ENCODE results near the gene CLTA. TPM values are rescaled to one million over a fixed set of nuclear protein-coding genes. Genes with fewer than 3 reads are reported as not detected.
A peak's percentile ranks its signal among the peaks of the same experiment; 100 is the strongest.

CLTA gene
- total RNA-seq, 1 experiment from 2014 or later, result 646 TPM

DNA sequence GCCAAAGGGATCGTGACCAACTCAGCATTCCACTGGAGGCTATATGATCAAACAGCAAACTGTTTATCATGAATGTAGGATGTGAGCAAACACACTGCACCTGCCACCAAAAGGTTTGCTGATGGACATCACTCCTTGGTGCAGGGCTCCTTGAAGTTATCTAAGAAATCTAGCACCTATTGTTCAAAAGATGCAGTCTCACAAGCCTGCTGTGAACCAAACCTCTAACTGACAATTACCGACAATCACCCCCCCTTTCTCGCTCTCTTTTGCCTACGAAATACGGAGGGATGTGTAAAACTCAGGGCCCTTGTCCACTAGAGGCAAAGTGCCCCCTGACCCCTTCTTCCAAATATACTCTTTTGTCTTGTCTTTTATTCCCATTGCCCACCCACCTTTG, 2.5 kb upstream of the CLTA start:
- DNase-seq (ENCODE audit: low spot score), result no peak

GRCh38 chr9:36189976-36190375, 745 bp upstream of the CLTA start:
- DNase-seq (ENCODE audit: low spot score), result peak; percentile 24

DNA sequence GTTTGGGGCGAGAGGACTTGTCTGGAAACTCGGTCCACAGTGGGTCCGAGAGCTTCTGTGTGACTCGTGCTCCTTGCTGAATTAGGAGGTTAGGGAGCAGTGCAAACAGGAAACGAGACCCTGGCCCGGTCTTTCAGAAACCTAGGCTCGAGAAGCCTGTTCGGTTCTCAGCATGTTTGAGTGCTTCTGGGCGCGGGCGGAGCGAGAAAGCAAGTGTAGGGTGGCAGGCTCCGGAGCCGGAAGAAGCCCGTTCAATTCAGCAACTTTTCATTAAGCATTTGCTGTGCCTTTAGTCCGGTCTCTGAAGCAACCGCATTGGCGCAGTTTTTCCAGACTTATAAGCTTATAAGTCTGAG, 547 bp downstream of the CLTA start:
- peak; percentile 23 for DNase-seq (ENCODE audit: low spot score)

DNA sequence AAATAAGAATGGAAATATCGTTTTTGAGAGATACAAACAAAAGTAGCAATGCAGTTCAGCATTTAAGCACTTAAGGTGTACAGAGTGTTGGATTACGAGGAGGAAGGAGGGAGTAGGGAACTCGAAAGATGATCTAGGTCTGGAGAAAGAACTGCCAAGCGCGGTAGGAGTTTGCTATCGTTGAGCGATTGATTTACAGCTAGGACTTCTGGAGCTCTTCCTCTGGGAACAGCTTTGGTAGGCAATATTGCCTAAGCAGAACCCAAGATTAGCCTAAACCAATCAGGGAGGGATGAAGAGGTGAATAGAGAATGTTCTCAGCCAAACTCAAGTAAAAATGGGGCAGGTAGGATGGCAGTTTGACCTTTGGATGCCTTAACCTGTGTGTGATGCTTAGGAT, 965 bp downstream of the CLTA start:
- DNase-seq (ENCODE audit: low spot score), result no peak

DNA sequence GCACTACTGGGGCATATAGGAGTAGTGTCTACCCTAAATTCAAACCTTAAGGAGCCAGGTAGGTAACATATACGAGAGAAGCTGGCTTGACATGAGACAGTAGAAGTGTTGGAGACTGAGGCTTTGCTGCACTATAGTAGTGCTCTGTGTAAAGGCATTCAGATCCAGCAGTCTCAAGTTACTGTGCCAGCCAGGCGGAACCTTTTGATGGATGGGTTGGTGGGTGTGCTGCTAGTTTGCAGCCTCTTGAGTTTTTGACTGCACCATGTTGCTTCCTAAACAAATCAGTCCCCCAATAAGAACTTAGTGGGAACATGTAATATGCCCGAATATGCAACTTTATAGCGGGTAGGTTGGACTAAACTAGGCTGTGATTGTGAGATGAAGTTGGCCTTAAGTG, 1.5 kb downstream of the CLTA start:
- DNase-seq (ENCODE audit: low spot score), result no peak

- DNase-seq (ENCODE audit: low spot score), result no peak
Observed at GRCh38 chr9:36193023-36193422, 2.3 kb downstream of the CLTA start.

DNA sequence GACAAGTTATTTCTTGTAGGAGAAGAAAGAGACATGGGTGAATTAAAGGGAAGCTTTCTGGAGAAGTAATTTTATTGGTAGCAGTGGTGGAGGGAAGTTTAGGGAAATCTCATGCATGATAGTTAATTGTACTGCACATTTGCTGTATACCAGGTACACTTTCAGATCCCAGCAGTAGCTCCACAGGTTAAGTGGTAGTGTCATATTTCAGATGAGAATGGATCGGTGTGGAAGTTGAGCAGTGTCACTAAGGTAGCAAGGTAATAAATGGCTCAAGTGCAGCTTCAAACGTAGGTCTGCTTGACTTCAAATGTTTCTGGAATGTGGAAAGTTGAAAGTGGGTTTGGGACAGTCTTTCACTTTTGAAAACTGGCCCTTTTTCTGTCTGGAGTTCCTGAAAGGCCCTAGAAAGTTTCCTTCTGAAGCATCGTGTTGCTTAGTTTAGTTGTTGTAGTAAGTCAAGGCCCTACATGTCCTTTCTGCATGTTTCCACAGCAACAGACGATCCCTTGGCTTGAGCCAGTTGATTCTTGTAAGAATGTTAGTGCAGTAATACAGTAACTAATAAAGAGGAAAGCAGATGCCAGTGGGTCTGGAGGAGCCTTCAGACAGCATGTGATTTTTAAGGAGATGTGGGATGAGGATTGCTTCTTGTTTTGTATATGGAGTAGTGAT, 3.7 kb downstream of the CLTA start:
- no peak for DNase-seq (ENCODE audit: low spot score)

DNA sequence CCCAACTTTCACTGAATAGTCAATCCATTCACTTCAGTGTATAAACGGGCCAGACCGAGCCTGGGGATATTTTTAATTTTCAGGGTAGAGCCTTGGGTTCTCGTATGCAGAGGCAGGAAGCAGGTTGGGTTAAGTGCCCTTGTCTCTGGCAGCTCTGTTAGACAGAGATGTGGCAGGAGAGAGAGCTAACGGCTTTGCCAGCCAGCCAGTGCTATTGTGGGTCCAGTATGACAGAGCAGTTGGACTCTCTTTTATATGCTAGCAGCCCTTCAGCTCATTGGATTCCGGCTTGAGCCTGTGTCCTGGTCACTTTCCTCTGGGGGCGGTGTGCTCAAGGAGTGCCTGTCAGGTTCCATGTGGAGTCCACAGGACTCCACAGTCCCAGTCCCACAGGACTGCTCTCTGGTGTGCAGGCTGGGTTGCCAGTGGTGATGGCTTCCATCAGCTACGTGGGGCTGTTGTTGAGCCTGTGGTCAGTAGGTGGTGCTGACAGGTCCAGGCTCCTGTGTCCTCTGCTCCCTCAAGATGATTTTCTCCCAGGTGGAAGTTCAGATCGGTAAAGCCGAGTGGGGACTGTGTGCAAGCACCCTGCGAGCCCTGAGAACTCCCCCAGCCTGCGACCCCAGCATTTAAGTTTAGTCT, 14.3 kb downstream of the CLTA start:
- no peak for DNase-seq (ENCODE audit: low spot score)

DNA sequence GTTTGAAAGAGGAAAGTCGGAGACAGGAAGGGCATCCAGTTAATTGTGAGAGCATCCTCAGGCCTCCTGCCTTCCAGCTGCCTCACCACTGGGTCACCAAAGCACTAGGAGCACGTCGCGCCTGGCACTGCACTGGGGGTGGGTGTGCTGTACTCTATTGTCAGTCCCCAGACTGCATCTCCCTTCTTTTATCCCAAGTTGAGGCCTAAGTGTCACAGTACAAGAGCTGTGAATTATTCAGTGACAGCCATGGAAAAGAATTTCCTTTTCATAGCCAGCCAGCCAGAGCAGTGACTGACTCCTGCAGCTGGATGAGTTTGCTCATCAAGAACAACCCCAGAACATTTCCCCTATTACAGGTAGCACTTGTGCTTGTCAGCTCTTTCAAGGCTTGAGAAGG, 16.3 kb downstream of the CLTA start:
- no peak for DNase-seq (ENCODE audit: low spot score)

DNA sequence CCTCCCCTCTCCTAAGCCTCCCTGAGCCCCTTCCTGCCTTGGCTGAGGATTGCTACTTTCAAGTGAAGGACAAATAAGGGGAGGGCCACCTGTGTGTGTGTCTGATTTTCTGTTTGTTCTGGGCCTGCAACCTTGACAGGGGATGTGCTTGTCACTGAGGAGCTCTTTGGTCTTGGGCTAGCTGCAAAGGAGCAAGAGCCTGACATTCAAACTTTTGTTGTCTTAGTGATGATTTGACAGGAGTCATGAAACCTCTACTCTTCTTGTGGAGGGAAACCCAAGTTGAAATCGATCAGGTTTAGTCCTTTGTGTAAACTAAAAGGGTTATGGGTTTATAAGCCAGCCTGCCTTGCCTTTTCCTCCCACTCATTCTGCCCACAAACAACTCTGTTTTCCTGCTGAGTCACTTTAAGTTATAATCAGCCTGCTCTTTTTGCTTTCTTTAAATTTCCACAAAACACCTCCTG, 16.9 kb downstream of the CLTA start:
- no peak for DNase-seq (ENCODE audit: low spot score)

DNA sequence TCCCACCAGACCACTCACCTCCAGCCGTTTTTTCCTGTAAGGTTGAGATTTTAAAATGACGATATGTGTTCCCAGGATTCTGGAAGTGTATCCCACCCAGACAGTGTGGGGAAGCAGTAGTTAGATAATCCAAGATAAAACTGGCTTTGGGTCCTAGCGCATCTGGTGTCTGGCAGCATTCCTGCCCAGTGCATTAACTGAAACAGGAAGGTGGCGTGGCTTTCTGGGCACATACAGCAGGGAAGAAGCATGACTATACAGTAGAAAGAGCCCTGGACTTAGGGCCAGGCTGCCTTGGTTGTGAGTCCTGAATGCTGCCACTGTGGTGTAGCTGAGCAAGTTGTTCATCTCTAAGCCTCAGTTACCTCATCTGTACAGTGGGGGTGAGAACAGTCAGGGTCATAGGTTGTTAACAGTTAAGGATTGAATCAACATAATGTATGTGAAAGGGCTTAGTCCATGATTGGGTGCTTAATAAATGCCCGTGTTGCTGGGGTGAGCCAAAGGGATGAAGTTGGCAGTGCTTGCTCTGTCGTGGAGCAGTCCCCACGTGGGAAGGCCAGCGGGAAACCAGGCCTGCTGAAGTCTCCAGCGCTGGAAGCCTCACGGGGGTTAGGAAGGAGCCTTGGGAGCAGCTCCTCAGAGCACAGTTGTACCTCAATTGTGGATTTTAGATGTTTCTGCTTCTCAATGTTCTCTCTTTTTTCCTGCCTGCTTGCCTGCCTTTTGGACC, 18.0 kb downstream of the CLTA start:
- DNase-seq (ENCODE audit: low spot score), result no peak

GRCh38 chr9:36210722-36211121, 20.0 kb downstream of the CLTA start:
- DNase-seq (ENCODE audit: low spot score), result no peak

DNA sequence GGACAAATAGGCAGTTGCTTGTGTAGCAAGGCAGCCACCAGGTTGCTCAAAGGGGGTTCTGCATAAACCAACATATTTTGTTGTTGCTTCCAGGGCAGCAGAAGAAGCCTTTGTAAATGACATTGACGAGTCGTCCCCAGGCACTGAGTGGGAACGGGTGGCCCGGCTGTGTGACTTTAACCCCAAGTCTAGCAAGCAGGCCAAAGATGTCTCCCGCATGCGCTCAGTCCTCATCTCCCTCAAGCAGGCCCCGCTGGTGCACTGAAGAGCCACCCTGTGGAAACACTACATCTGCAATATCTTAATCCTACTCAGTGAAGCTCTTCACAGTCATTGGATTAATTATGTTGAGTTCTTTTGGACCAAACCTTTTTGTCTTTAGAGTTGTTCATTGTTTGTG, 20.8 kb downstream of the CLTA start:
- DNase-seq (ENCODE audit: low spot score), result no peak

- no peak for DNase-seq (ENCODE audit: low spot score)
Observed at GRCh38 chr9:36213387-36213786, 22.7 kb downstream of the CLTA start.

- no peak for DNase-seq (ENCODE audit: low spot score)
Observed at GRCh38 chr9:36213989-36214388, 23.3 kb downstream of the CLTA start.

- no peak for DNase-seq (ENCODE audit: low spot score)
Observed at GRCh38 chr9:36214571-36214970, 23.9 kb downstream of the CLTA start.

- no peak for DNase-seq (ENCODE audit: low spot score)
Observed at GRCh38 chr9:36217256-36217968, 26.7 kb downstream of the CLTA start.

DNA sequence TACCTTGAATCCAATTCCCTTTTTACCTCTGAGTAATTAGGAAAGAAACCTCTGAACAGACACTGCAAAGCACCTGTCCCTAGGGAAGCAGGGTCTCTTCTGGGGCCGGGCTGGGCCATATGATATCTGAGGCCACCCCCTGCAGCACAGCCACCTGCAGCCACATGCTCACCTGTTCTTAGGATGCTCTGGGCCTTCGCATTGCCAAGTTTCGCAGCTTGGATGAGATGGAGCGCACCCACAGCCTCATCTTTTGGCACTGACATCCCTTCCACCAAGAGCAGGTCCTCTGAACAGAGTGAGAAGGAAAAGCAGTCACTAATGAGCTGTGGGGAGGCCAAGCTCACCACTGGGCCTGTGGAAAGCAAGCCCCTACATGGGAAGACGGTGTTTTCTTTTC, 27.3 kb downstream of the CLTA start:
- DNase-seq (ENCODE audit: low spot score), result no peak

- DNase-seq (ENCODE audit: low spot score), result no peak
Observed at GRCh38 chr9:36218411-36218901, 27.7 kb downstream of the CLTA start.

DNA sequence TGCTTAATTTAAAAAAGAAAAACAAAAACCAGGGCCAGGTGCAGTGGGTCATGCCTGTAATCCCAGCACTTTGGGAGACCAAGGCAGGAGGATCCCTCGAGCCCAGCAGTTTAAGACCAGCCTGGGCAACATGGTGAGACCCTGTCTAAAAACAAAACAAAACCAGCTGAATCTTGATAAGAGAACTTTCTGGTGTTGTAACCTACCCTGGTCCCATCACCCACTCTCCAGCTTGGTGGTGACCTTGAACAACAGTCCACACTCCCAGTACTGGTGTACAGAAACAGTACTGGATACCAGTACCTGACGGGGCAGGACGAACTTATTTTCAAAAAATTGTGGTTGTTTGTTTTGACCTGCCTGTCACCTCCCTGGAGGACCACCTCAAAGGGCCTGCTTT, 30.9 kb downstream of the CLTA start:
- DNase-seq (ENCODE audit: low spot score), result no peak

DNA sequence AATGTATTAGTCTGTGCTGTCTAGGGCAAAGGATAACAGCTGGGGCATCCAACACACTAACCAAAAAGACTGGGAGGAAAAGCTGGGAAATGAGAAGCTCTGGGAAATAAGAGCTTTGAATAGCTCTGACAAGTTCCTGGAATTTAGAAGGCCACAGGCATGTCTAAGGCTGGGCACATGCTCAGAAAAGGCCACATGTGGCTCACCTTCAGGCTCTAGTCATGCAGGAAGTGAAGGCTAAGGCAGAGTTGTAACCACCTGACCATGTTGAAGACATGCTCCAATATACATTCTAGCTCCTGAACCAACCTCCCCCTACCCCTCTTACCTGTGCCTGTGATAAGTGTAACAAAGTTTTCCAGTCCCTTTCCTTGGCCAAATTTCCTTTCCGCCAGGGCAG, 31.7 kb downstream of the CLTA start:
- no peak for DNase-seq (ENCODE audit: low spot score)

GRCh38 chr9:36237230-36237629, 46.5 kb downstream of the CLTA start:
- DNase-seq (ENCODE audit: low spot score), result no peak

Data from A172 (cell line).